DMS114 treated with DMSO at 0.1 percent for 48 hours (cell line): ENCODE measurements around the gene UTF1.

ENCODE experiments used
- DNase-seq: peaks from one replicate; lab custom pipeline; 2025; ENCODE audit not compliant: unreplicated experiment; lab: John Stamatoyannopoulos, UW

UTF1 gene

DNA sequence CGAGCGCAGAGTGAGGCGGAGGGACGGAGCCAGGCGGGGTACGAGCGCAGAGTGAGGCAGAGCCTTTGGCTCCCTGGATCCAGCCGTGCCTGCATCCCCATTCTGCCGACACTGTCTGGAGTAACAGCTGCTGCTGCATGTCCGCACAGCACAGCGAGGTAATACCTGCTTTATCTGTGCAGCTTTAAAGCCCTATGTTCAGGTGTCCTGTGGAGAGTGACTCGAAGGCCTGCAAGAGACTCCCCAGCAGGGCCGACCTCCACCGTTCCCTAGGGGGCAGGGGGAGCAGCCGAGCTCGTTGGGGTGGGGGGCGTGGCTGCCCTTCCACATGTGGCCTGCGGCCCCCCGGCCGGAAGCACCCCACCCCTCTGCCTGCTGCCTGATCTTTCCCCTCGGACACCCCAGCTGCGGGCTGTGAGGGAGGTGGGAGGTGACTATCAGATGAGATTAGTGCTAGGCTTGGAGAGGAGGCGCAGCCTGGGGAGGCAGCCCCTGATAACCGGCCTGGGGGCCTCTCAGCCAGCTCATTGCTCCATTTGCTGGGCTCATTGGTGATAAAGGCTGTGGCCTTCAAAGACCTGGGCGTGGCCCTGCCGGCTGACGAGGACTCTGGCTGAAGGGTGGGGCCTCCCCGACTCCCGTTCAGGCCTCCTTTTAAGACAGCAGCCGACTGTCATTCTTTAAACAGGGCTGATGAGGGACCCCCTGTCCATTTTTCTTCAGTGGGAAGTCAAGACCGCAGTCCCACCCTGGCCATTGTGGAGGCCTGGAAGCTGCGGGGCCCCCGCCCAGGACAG lies 15.6 kb downstream of the UTF1 start:
- DNase-seq, result no peak

- DNase-seq, result no peak
These were observed 16.2 kb downstream of the UTF1 start for GRCh38 chr10:133246236-133246626.

GRCh38 chr10:133247681-133248333 lies 17.8 kb downstream of the UTF1 start:
- DNase-seq, result no peak

GRCh38 chr10:133248334-133248715 lies 18.3 kb downstream of the UTF1 start:
- DNase-seq, result no peak

DNA sequence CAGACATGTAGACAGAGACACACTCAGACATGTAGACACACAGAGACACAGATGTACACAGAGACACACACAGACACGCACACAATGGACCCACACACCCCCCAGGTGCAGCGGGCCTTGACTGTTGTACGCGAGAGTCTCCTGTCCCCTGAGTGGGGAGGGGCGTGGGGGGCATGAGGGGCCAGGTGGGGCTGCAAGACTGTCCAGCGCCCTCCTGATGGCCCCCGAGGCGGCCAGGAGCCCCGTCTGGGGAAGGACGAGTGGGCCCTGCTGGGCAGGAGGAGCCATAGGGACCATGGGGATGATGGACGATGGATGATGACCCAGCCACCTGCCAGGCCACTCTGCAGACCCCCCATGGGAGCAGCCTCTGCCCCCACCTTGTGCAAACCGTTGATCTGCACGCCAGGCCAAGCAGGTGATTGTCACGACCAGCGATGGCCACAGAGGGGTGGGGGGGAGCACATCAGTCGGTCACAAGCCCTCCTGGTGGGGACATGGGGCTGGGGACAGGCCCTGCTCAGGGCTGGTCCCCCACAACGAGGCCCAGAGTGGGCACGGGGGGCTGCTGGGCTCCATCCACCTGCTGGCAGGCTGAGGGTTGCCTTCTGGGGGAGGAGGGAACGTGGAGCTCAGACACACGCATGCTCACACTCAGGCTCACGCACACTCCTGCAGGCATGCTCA lies 19.2 kb downstream of the UTF1 start:
- DNase-seq, result no peak

GRCh38 chr10:133249975-133250754 lies 20.1 kb downstream of the UTF1 start:
- DNase-seq, result no peak

DNA sequence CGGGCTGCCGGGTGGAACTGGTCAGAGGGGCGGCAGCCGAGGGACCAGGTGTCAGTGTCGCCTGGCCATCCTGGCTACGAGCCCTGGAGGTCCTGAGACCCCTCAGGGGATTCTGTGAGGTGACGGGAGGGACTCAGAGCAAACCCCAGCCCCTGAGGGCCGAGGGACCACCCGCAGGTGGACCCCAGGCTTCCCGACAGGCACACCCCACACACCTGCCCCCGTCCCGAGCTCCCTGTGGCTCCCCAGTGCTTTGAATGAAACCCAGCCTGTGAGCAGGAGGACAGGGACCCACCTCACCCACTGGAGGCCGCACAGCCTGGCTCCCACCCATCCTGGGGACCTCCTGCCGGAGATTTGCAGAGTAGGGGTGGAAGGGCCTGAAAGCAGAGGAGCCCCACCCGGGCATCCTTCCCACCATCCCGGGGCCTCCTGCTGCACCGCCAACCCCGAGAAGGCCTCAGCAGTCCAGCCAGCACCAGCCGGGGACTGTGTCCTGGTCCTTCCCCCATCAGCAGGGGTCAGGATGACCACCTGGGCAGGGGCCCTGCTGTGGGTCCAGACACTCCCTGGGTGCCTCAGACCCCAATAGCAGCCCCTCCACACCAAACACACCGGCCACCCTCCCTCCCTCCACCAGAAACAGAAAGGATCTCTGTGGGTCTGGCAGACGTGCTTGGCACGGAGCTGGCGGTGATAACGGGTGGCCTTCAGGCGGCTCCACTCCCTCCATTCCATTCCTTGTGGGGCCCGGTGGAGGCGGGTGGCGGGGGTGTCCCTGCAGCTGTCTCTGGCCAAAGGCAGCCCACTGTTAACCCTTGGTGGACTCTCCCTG lies 21.6 kb downstream of the UTF1 start:
- DNase-seq, result no peak

DNA sequence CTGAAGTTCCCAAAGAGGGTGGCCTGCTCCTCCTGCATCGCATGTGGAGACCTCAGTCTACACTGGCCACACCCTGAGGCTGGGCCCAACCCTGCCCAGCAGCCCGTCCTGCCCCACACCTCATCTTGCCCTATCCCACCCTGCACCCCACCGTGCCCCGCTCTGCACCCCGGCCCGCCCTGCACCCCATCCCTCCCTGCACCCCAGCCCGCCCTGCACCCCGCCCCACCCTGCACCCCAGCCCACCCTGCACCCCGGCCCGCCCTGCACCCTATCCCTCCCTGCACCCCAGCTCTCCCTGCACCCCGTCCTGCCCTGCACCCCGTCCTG lies 22.2 kb downstream of the UTF1 start:
- DNase-seq, result no peak

- DNase-seq, result no peak
These were observed 23.4 kb downstream of the UTF1 start for GRCh38 chr10:133253361-133253955.

GRCh38 chr10:133254421-133255120 lies 24.6 kb downstream of the UTF1 start:
- DNase-seq, result no peak

- no peak for DNase-seq
These were observed 25.3 kb downstream of the UTF1 start for GRCh38 chr10:133255323-133255722.

DNA sequence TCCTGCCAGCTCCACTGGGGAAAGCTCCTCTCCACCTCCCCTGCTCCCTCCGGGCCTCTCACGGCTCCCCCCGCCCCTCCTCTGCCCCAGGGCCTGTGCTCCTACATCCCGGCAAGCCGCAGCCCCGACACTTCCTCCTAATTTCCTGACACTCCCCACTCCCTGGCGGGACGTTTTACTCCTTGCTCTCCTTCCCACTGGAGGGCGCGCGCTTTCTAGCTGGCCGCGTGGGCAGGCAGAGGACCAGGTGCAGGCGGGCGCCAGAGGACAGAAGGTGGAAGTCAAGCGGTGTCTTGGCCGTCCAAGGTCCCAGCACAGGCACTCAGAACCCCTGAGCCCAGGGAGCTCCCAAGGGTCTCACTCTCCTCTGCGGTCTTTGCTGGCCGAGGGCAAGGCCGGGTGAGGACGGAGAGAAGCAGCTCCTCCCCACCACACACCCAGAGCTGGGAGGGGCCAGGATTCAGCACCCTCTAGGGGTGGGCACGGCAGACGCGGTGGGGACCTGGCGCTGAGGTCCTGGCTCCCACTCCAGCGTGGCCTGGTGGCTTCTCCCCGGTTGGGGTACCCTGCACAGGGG lies 27.6 kb downstream of the UTF1 start:
- peak; percentile 71 for DNase-seq

GRCh38 chr10:133258066-133258817 lies 28.2 kb downstream of the UTF1 start:
- no peak for DNase-seq

DNA sequence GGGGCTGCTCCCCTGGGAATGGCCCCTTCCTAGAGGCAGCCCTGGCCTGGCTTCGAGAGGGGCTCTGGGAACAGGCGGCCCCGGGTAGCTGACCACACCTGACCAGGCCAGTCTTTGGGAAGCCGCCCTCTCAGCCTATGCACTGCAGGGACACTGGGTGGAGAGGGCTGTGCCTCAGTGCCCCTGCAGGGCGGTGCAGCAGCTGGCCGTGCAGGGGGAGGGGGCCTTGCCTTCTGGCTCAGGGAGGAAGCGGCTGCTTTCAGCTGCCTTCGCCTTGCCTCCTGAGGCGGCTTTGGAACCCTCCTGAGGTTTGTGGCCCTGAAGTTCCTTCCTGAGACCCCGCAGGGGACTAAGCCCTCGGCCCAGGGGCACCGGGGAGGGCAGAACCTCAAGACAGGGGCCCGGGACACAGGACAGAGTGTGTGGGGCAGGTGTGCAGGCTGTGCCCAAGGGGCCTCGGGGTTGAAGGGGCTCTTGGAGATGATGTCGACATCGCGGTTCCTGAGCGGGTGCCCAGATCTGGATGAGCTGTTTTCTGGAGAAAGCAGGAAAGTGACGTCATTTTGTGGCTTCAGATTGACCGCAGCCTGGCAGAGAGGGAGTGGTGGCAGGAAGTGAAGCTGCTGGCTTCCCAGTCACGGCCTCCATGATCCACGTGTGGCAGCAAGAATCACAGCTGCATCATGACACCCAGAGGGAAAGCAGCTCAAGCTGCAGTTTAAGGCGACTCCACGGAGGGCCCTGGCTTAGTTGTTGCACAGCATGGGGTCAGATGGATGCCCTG lies 29.0 kb downstream of the UTF1 start:
- no peak for DNase-seq

DNA sequence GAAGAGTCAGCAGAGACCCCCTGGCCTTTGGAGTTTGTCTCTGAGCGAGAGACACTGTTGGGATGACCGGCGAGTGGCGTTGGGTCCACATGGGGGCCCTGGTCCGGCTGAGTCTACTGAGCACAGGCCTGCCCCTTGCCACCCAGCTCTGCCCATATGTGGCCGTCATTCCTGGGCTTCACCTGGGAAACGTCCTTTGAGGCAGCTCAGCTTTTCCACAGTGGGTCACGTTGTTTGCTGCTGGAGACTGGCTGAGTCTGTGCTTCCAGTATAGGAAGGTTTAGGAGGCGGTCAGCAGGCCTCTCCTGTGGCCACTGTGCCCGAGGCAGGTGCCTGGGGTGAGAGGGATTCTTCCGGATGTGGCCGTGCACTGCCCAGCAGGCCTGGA lies 29.6 kb downstream of the UTF1 start:
- DNase-seq, result no peak

DNA sequence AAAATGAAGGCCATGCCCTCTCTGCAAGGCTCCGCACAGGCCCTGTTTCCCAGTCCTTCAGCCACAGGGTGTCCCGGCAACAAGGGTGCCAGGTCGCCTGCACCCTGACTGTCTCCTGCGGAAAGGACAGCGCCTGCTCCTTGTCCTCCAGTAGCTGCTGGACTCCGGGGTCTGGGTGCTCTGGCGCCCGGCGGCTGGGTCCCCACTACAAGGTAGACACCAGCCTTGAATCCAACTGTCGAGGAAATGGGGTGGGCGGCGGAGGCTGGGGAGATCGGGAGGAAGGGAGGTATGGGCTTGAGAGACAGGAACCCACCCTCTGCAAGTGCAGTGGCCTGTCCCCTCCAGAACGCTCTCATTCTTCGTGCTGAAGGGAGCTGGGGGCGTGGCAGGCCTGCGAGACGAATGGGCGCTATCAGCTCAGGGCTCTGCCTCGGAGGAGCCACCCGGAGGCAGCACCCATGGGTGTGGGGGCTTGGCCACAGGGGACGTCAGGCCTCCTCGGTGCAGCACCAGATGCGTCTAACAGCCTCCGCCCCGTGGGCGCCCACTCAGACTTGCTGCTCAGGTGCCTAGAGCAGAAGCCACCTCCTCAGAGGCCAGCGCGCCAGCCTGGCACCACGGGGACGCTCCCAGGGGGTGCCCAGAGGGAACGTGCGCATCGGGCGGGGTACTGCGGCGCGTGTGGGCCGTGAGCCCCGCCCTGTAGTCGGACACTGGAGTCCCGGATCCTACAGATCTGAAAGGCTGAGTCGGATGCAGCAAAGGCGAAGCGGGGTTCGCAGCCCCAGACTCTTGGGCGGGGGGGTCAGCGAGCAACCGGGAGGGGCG lies 31.1 kb downstream of the UTF1 start:
- no peak for DNase-seq

- peak; percentile 34 for DNase-seq
These were observed 31.8 kb downstream of the UTF1 start for GRCh38 chr10:133261726-133262325.
